CD4-positive, alpha-beta T cell treated with Interferon alpha-2 for 1 hour (primary cell): ENCODE results near the gene TRRAP.
"Not testable (repeated sequence)": the region's sequence is repeated elsewhere in the genome, so short reads cannot be mapped to it uniquely, and the experiment has no call there.

ENCODE experiments used
- DNase-seq, 2 donors: peaks; one replicate each; pipeline ENCODE4 v3.0.0-alpha.2; 2020 to 2022

Gene TRRAP

DNA sequence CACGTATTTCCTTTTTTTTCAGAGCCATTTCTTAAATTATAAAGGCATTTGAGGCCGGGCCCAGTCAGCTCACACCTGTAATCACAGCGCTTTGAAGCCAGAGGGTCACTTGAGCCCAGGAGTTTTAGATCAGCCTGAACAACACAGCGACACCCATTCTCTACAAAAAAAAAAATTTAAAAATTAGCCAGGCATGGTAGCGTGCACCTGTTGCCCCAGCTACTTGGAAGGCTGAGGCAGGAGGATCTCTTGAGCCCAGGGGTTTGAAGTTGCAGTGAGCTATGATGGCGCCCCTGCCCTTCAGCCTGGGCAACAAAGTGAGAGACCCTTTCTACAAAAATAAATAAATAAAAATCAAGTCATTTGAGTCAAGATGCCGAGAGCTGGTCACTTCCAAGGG lies 11.6 kb upstream of the TRRAP start:
- DNase-seq, result no peak

GRCh38 chr7:98868450-98868849 lies 9.9 kb upstream of the TRRAP start:
- no peak for DNase-seq

GRCh38 chr7:98869027-98869596 lies 9.2 kb upstream of the TRRAP start:
- no peak for DNase-seq

- DNase-seq, result no peak
Measured at GRCh38 chr7:98869597-98870120, 8.7 kb upstream of the TRRAP start, which contains the start of gene TMEM130. TSS of gene TMEM130 (minus strand) at chr7:98870014. CDS start at chr7:98869861, 153 bp downstream.

GRCh38 chr7:98870121-98870651 lies 8.1 kb upstream of the TRRAP start:
- DNase-seq, result peak; percentile 54

DNA sequence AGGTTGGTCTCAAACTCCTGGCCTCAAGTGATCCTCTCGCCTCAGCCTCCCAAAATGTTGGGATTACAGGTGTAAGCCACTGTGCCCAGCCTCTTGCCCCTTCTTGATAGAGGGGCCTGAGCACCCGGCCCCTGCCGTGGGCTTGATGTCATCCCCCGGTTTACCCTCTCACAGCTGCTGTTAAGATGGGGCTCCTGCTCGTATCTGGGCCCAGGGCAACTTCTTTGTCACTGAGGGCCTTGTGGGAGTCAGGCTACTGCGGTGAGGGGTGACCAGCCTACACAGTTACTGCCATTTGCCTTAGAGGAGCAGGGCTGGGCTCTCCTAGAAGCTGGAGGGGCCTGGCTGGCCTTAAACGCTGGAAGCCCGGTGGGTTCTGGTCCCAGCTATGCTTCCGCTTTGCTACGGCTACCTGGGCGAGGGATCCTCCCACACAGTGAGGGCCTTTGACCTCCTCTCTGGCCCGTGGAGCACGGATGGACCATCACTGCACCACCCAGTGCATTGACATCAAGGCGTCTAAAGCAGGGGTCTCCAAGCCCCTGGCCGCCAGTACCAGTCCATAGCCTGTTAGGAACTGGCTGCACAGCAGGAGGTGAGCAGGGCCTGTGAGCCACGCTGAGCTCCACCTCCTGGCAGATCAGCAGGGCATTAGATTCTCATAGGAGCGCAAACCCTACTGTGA lies 7.4 kb upstream of the TRRAP start:
- no peak for DNase-seq

- peak; percentile 17 to 35 for DNase-seq
Measured at GRCh38 chr7:98872328-98872924, 5.9 kb upstream of the TRRAP start.

- DNase-seq, result not testable (repeated sequence)
Measured at GRCh38 chr7:98873610-98874009, 4.7 kb upstream of the TRRAP start.

GRCh38 chr7:98874942-98875341 lies 3.4 kb upstream of the TRRAP start:
- no peak for DNase-seq

GRCh38 chr7:98875501-98875900 lies 2.8 kb upstream of the TRRAP start:
- no peak for DNase-seq

DNA sequence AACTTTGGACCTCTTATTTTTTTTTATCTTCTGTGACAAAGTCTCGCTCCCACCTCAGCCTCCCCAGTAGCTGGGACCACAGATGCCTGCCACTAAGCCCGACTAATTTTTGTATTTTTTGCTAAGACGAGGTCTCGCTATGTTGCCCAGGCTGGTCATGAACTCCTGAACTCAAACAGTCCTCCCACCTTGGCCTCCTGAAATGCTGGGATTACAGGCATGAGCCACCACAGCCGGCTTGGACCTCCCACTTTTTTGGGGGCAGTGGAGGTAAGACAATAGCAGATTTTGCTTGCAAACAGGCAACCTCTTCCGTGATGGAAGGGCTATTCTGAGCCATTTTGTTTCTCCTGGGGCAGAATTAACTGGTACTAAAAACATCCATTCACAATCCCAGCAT lies 1.2 kb upstream of the TRRAP start:
- DNase-seq, result no peak

DNA sequence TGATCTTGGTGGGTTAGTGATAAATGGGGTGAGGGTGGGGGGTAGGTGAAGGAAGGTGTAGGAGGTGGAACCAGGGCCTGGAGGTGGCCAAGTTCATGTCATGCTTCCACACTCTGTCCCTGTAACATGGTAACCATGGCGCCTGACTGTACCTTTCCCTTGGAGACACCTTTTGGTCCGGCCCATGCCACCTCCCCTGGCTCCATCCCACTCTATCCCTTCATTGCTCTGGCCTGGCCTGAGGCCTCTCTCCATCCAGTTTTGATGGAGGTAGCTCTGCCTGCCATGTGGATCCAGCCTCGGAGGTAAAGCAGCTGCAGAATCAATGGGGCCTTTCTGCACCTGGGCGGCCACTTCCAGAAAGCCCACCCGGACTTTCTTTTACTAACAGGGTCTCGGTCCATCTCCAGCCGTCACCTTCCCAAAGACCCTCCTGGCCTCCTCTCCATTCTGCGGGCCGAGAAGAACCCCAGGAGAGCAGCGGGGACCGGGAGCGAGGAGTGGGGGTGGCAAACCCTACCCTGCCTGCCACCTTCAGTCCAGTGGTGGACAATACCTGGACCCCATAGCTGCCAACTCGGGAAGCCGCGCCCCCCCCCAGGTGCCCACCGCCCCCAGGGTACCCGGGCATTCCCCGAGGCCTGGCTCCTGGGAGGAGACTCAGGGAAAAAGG lies 504 bp upstream of the TRRAP start:
- DNase-seq, result no peak

DNA sequence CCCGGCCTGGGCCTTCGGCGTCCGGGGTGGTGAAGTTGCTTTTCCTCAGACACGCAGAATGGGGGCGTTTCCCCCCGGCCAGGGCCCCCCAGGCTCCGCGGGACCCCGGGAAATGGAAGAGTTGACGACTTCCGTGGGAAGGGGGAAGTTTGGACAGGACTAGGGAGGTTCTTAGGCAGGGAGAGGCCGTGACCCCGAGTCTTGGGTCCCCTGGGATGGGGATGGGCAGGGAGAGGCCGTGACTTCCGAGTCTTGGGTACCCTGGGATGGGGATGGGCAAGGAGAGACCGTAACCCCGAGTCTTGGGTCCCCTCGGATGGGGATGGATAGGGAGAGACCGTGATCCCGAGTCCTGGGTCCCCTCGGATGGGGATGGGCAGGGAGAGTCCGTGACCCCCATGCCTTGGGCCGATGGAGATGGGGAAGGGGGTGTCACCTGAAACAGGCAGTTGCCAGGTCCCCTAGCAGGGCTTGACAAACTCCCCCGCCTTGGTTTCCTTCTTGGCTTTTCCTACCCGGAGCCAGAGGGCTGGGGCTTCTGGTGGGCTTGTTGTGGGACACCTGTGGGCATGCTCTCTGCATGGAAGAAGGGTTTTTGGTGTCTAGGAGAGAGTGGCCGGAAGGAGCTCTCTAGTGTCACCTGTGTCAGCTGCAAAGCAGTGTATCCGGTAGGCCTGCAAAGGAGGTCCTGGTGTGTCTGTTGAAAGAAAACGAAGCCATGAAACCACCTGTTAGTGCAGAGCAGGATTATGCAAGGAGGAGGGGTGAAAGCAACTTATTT lies 1.1 kb downstream of the TRRAP start:
- DNase-seq, result peak; percentile 70 to 84

DNA sequence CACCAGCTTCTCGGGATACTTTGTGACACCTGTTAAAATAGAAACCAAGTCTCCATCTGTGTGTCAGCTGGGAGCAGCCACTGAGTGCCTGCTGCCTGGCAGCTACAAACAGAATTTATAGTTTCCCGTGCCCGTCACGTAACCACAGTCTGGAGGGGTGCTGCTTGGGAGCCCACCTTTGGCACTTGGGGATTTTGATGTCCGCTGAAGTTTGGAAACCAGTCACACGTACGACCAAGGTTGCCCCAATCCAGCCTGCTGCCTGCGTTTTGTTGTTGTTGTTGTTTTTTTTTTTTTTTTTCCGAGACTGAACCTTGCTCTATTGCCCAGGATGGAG lies 1.6 kb downstream of the TRRAP start:
- no peak for DNase-seq

DNA sequence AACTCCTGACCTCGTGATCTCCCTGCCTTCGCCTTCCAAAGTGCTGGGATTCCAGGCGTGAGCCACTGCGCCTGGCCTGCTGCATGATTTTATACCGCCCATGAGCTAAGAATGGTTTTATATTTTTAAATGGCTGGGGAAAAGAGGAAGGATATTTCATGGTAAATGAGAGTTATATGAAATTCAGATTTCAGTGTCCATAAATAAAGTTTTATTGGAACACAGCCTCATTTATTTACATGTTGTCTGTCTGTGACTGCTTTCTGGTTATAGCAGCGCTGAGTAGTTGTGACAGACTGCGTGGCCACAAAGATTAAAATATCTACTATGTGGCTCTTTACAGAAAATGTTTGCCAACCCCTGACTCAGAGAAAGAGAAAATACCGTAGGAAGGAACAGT lies 2.2 kb downstream of the TRRAP start:
- DNase-seq, result no peak

- no peak for DNase-seq
Measured at GRCh38 chr7:98881561-98882315, 3.4 kb downstream of the TRRAP start.

DNA sequence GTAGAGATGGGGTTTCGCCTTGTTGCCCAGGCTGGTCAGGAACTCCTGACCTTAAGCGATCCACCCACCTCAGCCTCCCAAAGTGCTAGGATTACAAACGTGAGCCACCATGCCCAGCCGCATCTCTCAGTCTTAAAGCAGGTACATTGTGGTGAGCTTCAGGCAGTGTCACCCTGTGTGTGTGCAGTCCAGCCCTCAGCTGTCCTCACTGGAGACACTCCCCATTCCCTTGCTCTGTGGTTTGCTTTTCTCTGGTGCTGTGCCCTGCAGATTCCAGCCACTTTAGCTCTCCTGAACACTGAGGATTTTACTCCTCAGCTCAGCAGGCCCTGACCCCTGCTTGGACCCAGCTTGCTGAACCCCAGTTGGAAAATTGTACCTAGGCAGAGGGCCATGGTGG lies 6.1 kb downstream of the TRRAP start:
- no peak for DNase-seq

DNA sequence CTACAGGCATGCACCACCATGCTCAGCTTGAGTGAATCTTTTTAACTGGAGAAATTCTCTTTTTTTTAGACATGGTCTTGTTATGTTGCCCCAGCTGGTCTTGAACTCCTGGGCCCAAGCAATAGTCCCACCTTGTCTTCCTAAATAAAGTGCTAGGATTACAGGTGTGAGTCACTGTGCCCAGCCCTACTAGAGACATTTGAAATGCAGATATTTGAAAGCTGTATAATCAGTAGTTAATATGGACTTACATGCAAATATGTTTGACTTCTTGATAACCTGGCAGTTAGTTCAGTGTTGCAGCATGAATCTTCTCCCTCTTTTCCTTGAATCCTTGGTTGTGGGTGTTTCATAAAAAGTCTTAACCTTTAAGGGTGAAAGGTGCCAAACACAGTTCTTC lies 8.7 kb downstream of the TRRAP start:
- no peak for DNase-seq

DNA sequence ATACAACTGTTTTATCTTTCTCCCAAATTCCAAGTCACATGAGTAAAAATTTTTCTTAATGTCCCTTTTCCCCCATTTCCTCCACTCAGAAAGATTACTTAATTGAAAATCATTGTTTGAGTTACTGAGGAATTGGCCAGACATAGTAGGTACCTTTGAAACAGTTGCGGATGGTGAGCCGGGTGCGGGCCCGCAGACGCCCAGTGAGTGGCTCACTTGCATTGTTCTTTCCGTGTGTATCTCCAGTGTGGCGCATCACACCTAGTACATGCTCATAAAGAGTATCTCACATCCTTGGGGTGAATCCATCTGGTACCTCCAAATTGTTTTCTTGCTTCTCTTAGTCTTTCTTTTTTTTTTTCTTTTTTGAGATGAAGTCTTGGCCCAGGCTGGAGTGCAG lies 14.3 kb downstream of the TRRAP start:
- DNase-seq, result no peak

DNA sequence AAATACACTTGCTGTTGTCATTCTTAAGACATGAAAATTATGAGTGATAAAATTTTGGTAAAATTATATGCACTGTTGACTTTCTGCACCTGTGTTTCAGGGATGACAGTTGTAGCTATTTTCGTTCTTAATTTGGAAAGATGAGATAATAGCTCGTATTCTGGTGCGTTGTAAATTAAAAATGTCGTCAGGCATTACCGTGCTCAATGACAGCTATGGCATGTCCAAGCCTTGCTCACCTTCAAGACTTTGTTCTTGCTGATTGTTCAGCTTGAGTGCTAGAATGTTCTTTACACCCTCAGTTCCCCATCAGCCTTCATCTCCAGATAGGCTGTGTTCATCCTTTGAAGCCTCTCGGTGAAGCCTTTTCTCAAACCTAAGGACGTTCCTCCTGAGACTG lies 21.5 kb downstream of the TRRAP start:
- DNase-seq, result no peak

- no peak for DNase-seq
Measured at GRCh38 chr7:98900815-98901214, 22.5 kb downstream of the TRRAP start.

GRCh38 chr7:98902523-98902922 lies 24.2 kb downstream of the TRRAP start:
- no peak for DNase-seq
